Gastroesophageal sphincter (tissue), 4 donors: ENCODE results near the gene GRK1. TPM values are rescaled to one million over a fixed set of nuclear protein-coding genes. Genes with fewer than 3 reads are reported as not detected.
"Not testable (repeated sequence)": the region's sequence is repeated elsewhere in the genome, so short reads cannot be mapped to it uniquely, and the experiment has no call there.

Source experiments
- ATAC-seq: fragments of 150-250 bp; one replicate; pipeline ENCODE4 v1.9.1; 2016; ENCODE audit warnings: mild to moderate bottlenecking, moderate library complexity
- H3K27ac ChIP-seq, 4 donors: fragments of 200-600 bp; sonication (generic) in 3 of 4; 1 replicate in 3 of 4; 2 replicates in 1 of 4; pipeline ENCODE4 v1.5.1; 2016 to 2019
- H3K27me3 ChIP-seq: fragments of 200-600 bp; sonication (generic); one replicate; pipeline ENCODE4 v1.5.1; 2019
- H3K36me3 ChIP-seq, 2 donors: fragments of 200-600 bp; sonication (generic); one replicate each; pipeline ENCODE4 v1.5.1; 2019; ENCODE audit warnings: control low read depth in 1 of 2
- H3K4me1 ChIP-seq, 3 donors: fragments of 200-600 bp; sonication (generic); 1 replicate in 2 of 3; 2 replicates in 1 of 3; pipeline ENCODE4 v1.5.1; 2016 to 2019; ENCODE audit warnings: control low read depth in 2 of 3
- H3K4me3 ChIP-seq, 2 donors: fragments of 200-600 bp; sonication (generic); one replicate each; pipeline ENCODE4 v1.5.1; 2019; ENCODE audit warnings: mild to moderate bottlenecking in 1 of 2, moderate library complexity in 1 of 2
- H3K9me3 ChIP-seq, 3 donors: fragments of 200-600 bp; sonication (generic); one replicate each; pipeline ENCODE4 v1.5.1; 2017 to 2019; ENCODE audit warnings: control low read depth in 2 of 3
- EP300 ChIP-seq: sonication (generic); formaldehyde crosslinking; IDR thresholded peaks from one replicate; pipeline ENCODE4 v1.6.1; 2017; ENCODE audit warnings: antibody characterized with exemption, mild to moderate bottlenecking
- POLR2A ChIP-seq, 2 donors: fragments of 450-650 bp; IDR thresholded peaks; one replicate each; pipeline ENCODE4 v1.6.1; 2017; ENCODE audit warnings: antibody characterized with exemption in 2 of 2, mild to moderate bottlenecking in 2 of 2, moderate library complexity in 1 of 2
- POLR2AphosphoS5 ChIP-seq: sonication (generic); formaldehyde crosslinking; IDR thresholded peaks from one replicate; pipeline ENCODE4 v1.6.1; 2017; ENCODE audit warnings: antibody characterized with exemption
- WGBS, 2 donors: methylation state at CpG; one replicate each; pipeline ENCODE4 v1.1.5; 2018; ENCODE audit warnings: low coverage in 1 of 2; 5-methylcytosine and 5-hydroxymethylcytosine counted together
- total RNA-seq, 4 donors: library from RNA; depleted of rRNA; stranded (reverse); fragments of >200 nt; gene quantifications; one replicate each; pipeline ENCODE4 v1.1.0, GENCODE V29; 2016
- TF ChIP-seq, protein P1 (sequence below), 4 experiments: fragments of 200-600 bp in 2 of 4; fragments of 450-650 bp in 2 of 4; sonication (generic) in 1 of 4; IDR thresholded peaks; one replicate each; pipeline ENCODE4 v1.5.1; 2017 to 2019; ENCODE audit warnings: antibody characterized with exemption in 4 of 4, mild to moderate bottlenecking in 2 of 4, moderate library complexity in 2 of 4

The GRK1 gene
- total RNA-seq, 4 donors from 2014 or later: 0.15 TPM; not detected in 3

- H3K4me3 ChIP-seq: no peak overlapping the region
- H3K36me3 ChIP-seq: no peaks in the 10 kb centered on the region
- WGBS, 2 donors: 44 to 52% methylated on average over 7 to 13 of the region's 13 CpGs
- no peak overlapping the region for H3K27ac ChIP-seq
- H3K4me1 ChIP-seq: peaks cover 0 to 15% (median 3%) of the 10 kb centered on the region in 3 donors
- H3K27me3 ChIP-seq: no peaks in the 10 kb centered on the region
- no peaks in the 10 kb centered on the region for H3K9me3 ChIP-seq
- no peak for TF ChIP-seq POLR2AphosphoS5
- no peak for TF ChIP-seq POLR2A (IDR thresholded peaks at IDR 0.05)
- TF ChIP-seq EP300: no peak
- no peak for ATAC-seq
Measured at GRCh38 chr13:113723410-113724015, 56.5 kb downstream of the GRK1 start.

- 57 to 80% methylated on average over 1 to 5 of the region's 30 CpGs for WGBS, 2 donors
- ATAC-seq: no peak
Measured at GRCh38 chr13:113724016-113724758, 57.2 kb downstream of the GRK1 start.

DNA sequence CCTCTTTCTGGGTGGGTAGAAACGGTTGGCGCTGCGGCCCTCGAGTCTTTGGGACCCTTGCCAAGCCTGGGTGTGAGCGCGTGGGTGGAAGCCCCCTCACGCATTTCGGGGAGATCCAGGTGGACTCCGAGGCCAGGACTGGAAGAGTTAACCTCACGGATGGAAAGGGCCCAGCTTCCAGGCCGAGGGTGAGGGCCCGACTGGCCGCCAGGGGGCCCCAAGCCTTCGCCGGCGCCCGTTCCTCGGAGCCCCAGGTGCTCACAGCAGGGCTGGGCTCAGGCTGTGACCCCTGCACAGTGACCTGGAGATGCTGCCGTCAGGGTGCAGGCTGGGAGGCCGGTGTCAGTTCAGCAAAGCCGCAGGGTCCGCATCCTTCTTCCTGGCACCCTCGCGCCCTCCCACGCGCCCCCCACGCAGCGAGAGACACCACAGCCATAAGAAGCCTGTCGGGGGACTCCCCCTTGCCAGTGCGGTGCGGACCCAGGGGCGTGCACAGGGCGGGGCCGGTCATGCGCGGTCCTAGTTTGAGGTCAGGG lies 57.8 kb downstream of the GRK1 start:
- Histone ChIP-seq H3K36me3 (no peaks in the 10 kb centered on the region), H3K27ac (peak overlapping the region in 3 of 4 donors; percentile 73 to 76 (median 75)), H3K4me3 (peak overlapping the region in 1 of 2 donors; percentile 53), H3K27me3 (no peaks in the 10 kb centered on the region), H3K4me1 (peaks cover 0 to 15% (median 3%) of the 10 kb centered on the region in 3 donors), H3K9me3 (no peaks in the 10 kb centered on the region)
- peak; percentile 92 for ATAC-seq
- WGBS, 2 donors: no CpG with 5 or more reads among the region's 36 CpGs
- TF ChIP-seq, protein P1, sequence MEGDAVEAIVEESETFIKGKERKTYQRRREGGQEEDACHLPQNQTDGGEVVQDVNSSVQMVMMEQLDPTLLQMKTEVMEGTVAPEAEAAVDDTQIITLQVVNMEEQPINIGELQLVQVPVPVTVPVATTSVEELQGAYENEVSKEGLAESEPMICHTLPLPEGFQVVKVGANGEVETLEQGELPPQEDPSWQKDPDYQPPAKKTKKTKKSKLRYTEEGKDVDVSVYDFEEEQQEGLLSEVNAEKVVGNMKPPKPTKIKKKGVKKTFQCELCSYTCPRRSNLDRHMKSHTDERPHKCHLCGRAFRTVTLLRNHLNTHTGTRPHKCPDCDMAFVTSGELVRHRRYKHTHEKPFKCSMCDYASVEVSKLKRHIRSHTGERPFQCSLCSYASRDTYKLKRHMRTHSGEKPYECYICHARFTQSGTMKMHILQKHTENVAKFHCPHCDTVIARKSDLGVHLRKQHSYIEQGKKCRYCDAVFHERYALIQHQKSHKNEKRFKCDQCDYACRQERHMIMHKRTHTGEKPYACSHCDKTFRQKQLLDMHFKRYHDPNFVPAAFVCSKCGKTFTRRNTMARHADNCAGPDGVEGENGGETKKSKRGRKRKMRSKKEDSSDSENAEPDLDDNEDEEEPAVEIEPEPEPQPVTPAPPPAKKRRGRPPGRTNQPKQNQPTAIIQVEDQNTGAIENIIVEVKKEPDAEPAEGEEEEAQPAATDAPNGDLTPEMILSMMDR (IDR thresholded peaks at IDR 0.05): peak in 3 of 4 experiments; percentile 80 to 90 (median 89)
- TF ChIP-seq POLR2AphosphoS5: no peak
- TF ChIP-seq POLR2A (IDR thresholded peaks at IDR 0.05): no peak
- TF ChIP-seq EP300: no peak

More at GRCh38 chr13:113724016-113724758, 57.2 kb downstream of the GRK1 start:
- Histone ChIP-seq H3K27me3 (no peaks in the 10 kb centered on the region), H3K4me1 (peaks cover 0 to 15% (median 3%) of the 10 kb centered on the region in 3 donors), H3K36me3 (no peaks in the 10 kb centered on the region), H3K9me3 (no peaks in the 10 kb centered on the region), H3K27ac (peak overlapping the region in 3 of 4 donors; percentile 73 to 76 (median 75)), H3K4me3 (peak overlapping the region in 1 of 2 donors; percentile 53)
- TF ChIP-seq, protein P1 (IDR thresholded peaks at IDR 0.05): no peak
- TF ChIP-seq EP300 (no peak), POLR2AphosphoS5 (no peak), POLR2A (IDR thresholded peaks at IDR 0.05) (no peak)

GRCh38 chr13:113725329-113726105 lies 58.5 kb downstream of the GRK1 start:
- H3K36me3 ChIP-seq: not testable (repeated sequence)
- H3K4me3 ChIP-seq: peak overlapping the region in 1 of 2 donors; percentile 53
- WGBS, 2 donors: no CpG with 5 or more reads among the region's 75 CpGs

DNA sequence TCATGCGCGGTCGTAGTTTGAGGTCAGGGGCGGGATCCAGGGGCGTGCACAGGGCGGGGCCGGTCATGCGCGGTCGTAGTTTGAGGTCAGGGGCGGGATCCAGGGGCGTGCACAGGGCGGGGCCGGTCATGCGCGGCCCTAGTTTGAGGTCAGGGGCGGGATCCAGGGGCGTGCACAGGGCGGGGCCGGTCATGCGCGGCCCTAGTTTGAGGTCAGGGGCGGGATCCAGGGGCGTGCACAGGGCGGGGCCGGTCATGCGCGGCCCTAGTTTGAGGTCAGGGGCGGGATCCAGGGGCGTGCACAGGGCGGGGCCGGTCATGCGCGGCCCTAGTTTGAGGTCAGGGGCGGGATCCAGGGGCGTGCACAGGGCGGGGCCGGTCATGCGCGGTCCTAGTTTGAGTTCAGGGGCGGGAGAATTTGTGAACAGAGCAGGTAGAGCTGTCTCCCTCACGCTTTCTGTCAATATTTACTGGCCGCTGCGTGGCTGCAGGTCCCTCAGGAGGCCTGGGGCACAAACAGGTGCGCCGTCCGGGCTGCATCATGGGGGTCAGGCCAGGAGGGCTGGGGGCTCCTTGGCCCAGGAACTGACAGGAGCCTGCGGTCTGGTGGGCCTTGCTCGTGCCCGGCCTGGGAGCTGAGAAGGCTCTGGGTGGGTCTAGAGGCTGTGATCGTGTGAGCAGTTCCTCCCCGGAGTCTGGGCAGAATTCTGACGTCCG lies 59.2 kb downstream of the GRK1 start:
- not testable (repeated sequence) for ATAC-seq, H3K36me3 ChIP-seq, H3K9me3 ChIP-seq, H3K27me3 ChIP-seq
- no CpG with 5 or more reads among the region's 54 CpGs for WGBS, 2 donors
- peak overlapping the region in 1 of 2 donors; percentile 34 for H3K4me3 ChIP-seq
- H3K4me1 ChIP-seq: peaks cover 0 to 15% (median 3%) of the 10 kb centered on the region in 3 donors
- H3K27ac ChIP-seq: peak overlapping the region in 3 of 4 donors; percentile 31 to 73 (median 68)

More at GRCh38 chr13:113725329-113726105, 58.5 kb downstream of the GRK1 start:
- not testable (repeated sequence) for H3K9me3 ChIP-seq, H3K27me3 ChIP-seq, ATAC-seq
- Histone ChIP-seq H3K27ac (peak overlapping the region in 3 of 4 donors; percentile 73 to 76 (median 75)), H3K4me1 (peaks cover 0 to 15% (median 3%) of the 10 kb centered on the region in 3 donors)
